Measurements from ENCODE around the gene SLC13A2.

DNA sequence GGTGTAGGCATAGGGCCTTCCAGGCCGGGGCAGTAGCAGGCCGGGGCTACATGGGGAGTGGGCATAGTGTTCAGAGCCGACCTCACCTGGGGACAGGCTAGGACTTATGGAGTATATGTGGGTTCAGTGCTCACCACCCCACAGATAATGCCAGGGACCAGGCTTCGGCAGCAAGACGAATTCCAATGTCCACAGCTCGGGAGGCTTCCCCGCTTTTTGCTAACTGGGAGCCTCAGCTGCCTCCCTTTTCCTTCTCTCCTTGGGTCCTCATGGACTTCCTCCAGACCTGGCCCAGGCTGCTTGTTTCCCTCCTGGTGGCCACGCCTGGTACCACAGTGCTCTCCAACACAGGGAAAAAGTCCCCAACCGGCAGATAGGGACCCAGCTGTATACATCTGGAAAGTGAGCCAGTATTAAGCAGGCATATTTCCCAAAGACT, 47.3 kb upstream of the SLC13A2 start:
- TF ChIP-seq POLR2A (IDR thresholded peaks at IDR 0.05), result no peak
- TF ChIP-seq, protein P1, sequence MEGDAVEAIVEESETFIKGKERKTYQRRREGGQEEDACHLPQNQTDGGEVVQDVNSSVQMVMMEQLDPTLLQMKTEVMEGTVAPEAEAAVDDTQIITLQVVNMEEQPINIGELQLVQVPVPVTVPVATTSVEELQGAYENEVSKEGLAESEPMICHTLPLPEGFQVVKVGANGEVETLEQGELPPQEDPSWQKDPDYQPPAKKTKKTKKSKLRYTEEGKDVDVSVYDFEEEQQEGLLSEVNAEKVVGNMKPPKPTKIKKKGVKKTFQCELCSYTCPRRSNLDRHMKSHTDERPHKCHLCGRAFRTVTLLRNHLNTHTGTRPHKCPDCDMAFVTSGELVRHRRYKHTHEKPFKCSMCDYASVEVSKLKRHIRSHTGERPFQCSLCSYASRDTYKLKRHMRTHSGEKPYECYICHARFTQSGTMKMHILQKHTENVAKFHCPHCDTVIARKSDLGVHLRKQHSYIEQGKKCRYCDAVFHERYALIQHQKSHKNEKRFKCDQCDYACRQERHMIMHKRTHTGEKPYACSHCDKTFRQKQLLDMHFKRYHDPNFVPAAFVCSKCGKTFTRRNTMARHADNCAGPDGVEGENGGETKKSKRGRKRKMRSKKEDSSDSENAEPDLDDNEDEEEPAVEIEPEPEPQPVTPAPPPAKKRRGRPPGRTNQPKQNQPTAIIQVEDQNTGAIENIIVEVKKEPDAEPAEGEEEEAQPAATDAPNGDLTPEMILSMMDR (IDR thresholded peaks at IDR 0.05), result no peak

All from testis (tissue), 2 donors.